H1 (cell line): Measurements from ENCODE around the gene LPGAT1. TPM values are rescaled to one million over a fixed set of nuclear protein-coding genes. Genes with fewer than 3 reads are reported as not detected.

Experiments used
- CTCF ChIA-PET: fragments of 300-600 bp; sonication (Branson Sonifier 250); formaldehyde crosslinking; loops from one replicate; lab custom pipeline; 2021; ENCODE audit not compliant: partially characterized antibody; lab: Charles Lee
- POLR2A ChIA-PET: fragments of 300-600 bp; sonication (Branson Sonifier 250); formaldehyde crosslinking; loops from one replicate; lab custom pipeline; 2021; ENCODE audit warnings: inconsistent platforms; ENCODE audit not compliant: partially characterized antibody; lab: Charles Lee
- DNase-seq, 2 experiments: peaks; one replicate each; pipeline versions ENCODE4 v3.0.0 to v3.0.0-alpha.2; 2010 to 2022; ENCODE audit warnings: low spot score in 2 of 2, low read depth in 1 of 2, mixed read lengths in 1 of 2
- FAIRE-seq: peaks from 2 replicates; lab custom pipeline; 2011; peaks lifted over from hg19 to GRCh38; lab: Jason Lieb, UNC
- H2AFZ ChIP-seq: 2 replicates; pipeline ENCODE4 v1.8.1; 2012; ENCODE audit warnings: low read length, inconsistent platforms
- H2AK5ac ChIP-seq: 2 replicates; pipeline ENCODE4 v1.6.1; 2013; ENCODE audit warnings: low read depth, low read length
- H2BK120ac ChIP-seq: replicated peaks from 2 replicates; pipeline ENCODE3; 2013; ENCODE audit warnings: low read depth, low read length, inconsistent platforms
- H2BK12ac ChIP-seq: 2 replicates; pipeline ENCODE4 v1.6.1; 2013; ENCODE audit warnings: low read depth, low read length
- H2BK15ac ChIP-seq: 2 replicates; pipeline ENCODE4 v1.6.1; 2013; ENCODE audit warnings: low read length
- H2BK20ac ChIP-seq: 2 replicates; pipeline ENCODE4 v1.6.1; 2013; ENCODE audit warnings: low read length
- H2BK5ac ChIP-seq: 2 replicates; pipeline ENCODE4 v1.6.1; 2013; ENCODE audit warnings: low read depth, low read length
- H3K14ac ChIP-seq: 2 replicates; pipeline ENCODE4 v1.6.1; 2013; ENCODE audit warnings: inconsistent platforms; ENCODE audit not compliant: insufficient read length
- H3K18ac ChIP-seq: 2 replicates; pipeline ENCODE4 v1.6.1; 2013; ENCODE audit warnings: low read length; ENCODE audit errors: extremely low read depth
- H3K23ac ChIP-seq: 2 replicates; pipeline ENCODE4 v1.6.1; 2013; ENCODE audit warnings: inconsistent platforms; ENCODE audit not compliant: insufficient read length
- H3K23me2 ChIP-seq: 2 replicates; pipeline ENCODE4 v1.6.1; 2013; ENCODE audit warnings: low read depth, low read length
- H3K27ac ChIP-seq: 2 replicates; pipeline ENCODE4 v1.6.1; 2011; ENCODE audit warnings: low read depth, low read length, inconsistent platforms
- H3K27me3 ChIP-seq, 4 experiments: replicated peaks in 1 of 4; 1 replicate in 1 of 4; 2 replicates in 3 of 4; pipeline versions ENCODE4 v1.6.1 to v1.8.1; 2011 to 2013; ENCODE audit warnings: low read length in 3 of 4, mild to moderate bottlenecking in 3 of 4, inconsistent platforms in 2 of 4, mixed read lengths in 2 of 4, moderate library complexity in 1 of 4; ENCODE audit not compliant: control insufficient read depth in 3 of 4, insufficient read depth in 3 of 4; ENCODE audit errors: extremely low read depth in 1 of 4
- H3K36me3 ChIP-seq, 4 experiments: 2 replicates each; pipeline versions ENCODE4 v1.6.1 to v1.8.1; 2011 to 2013; ENCODE audit warnings: mild to moderate bottlenecking in 4 of 4, low read length in 3 of 4, moderate library complexity in 2 of 4, control low read depth in 1 of 4, inconsistent platforms in 1 of 4; ENCODE audit not compliant: insufficient read depth in 4 of 4, control insufficient read depth in 2 of 4
- H3K4ac ChIP-seq: replicated peaks from 2 replicates; pipeline ENCODE3; 2013; ENCODE audit warnings: low read length, low read depth, mixed read lengths, inconsistent platforms; ENCODE audit not compliant: insufficient read length
- H3K4me1 ChIP-seq, 4 experiments: replicated peaks in 1 of 4; 1 replicate in 1 of 4; 2 replicates in 3 of 4; pipeline versions ENCODE4 v1.6.1 to v1.8.1; 2011 to 2013; ENCODE audit warnings: low read length in 3 of 4, inconsistent platforms in 2 of 4, mixed read lengths in 1 of 4; ENCODE audit not compliant: insufficient read depth in 4 of 4, control insufficient read depth in 3 of 4
- H3K4me2 ChIP-seq, 2 experiments: 2 replicates each; pipeline versions ENCODE4 v1.6.1 to v1.8.1; 2011 to 2013; ENCODE audit warnings: low read depth in 2 of 2, low read length in 2 of 2, control low read depth in 1 of 2, inconsistent platforms in 1 of 2, mild to moderate bottlenecking in 1 of 2; ENCODE audit not compliant: insufficient read depth in 1 of 2
- H3K4me3 ChIP-seq, 4 experiments: fragments of 200-600, 300-600 bp in 1 of 4; sonication (generic), shearing (Covaris generic), sonication (Bioruptor Twin) in 1 of 4; 2 replicates each; pipeline versions ENCODE4 v1.5.1 to v1.8.1; 2011 to 2016; ENCODE audit warnings: low read length in 4 of 4, low read depth in 3 of 4, control low read depth in 2 of 4, inconsistent platforms in 2 of 4, mild to moderate bottlenecking in 2 of 4, mixed read lengths in 1 of 4, moderate library complexity in 1 of 4; ENCODE audit not compliant: insufficient read depth in 2 of 4; ENCODE audit errors: extremely low read depth in 1 of 4
- H3K56ac ChIP-seq: replicated peaks from 2 replicates; pipeline ENCODE3; 2013; ENCODE audit warnings: low read depth, mild to moderate bottlenecking, mixed read lengths, low read length, inconsistent platforms; ENCODE audit not compliant: insufficient read length
- H3K79me1 ChIP-seq: 2 replicates; pipeline ENCODE4 v1.6.1; 2013; ENCODE audit warnings: low read depth, low read length, control low read depth
- H3K79me2 ChIP-seq, 2 experiments: 2 replicates each; pipeline versions ENCODE4 v1.6.1 to v1.8.1; 2012 to 2013; ENCODE audit warnings: low read length in 2 of 2, mild to moderate bottlenecking in 2 of 2, inconsistent platforms in 1 of 2; ENCODE audit not compliant: insufficient read depth in 2 of 2, control insufficient read depth in 1 of 2
- H3K9ac ChIP-seq, 4 experiments: replicated peaks in 1 of 4; 1 replicate in 1 of 4; 2 replicates in 3 of 4; pipeline versions ENCODE4 v1.6.1 to v1.8.1; 2011 to 2013; ENCODE audit warnings: low read depth in 3 of 4, low read length in 3 of 4, control low read depth in 2 of 4, mild to moderate bottlenecking in 2 of 4, moderate library complexity in 2 of 4, inconsistent platforms in 1 of 4; ENCODE audit errors: extremely low read depth in 1 of 4
- H3K9me3 ChIP-seq, 2 experiments: 2 replicates each; pipeline versions ENCODE4 v1.6.1 to v1.8.1; 2012 to 2013; ENCODE audit warnings: mild to moderate bottlenecking in 2 of 2, moderate library complexity in 2 of 2, control low read depth in 1 of 2, inconsistent platforms in 1 of 2, low read depth in 1 of 2, low read length in 1 of 2, mixed read lengths in 1 of 2; ENCODE audit not compliant: insufficient read depth in 2 of 2
- H4K20me1 ChIP-seq, 2 experiments: replicated peaks in 1 of 2; 2 replicates each; pipeline versions ENCODE3 to v1.8.1; 2011 to 2013; ENCODE audit warnings: inconsistent platforms in 2 of 2, low read length in 2 of 2, mild to moderate bottlenecking in 1 of 2; ENCODE audit not compliant: insufficient read depth in 2 of 2, control insufficient read depth in 1 of 2
- H4K5ac ChIP-seq: 2 replicates; pipeline ENCODE4 v1.6.1; 2013; ENCODE audit warnings: low read length, low read depth, mixed read lengths, inconsistent platforms; ENCODE audit not compliant: insufficient read length
- H4K8ac ChIP-seq: 2 replicates; pipeline ENCODE4 v1.8.0; 2013; ENCODE audit warnings: mild to moderate bottlenecking, moderate library complexity, low read length, inconsistent platforms; ENCODE audit not compliant: insufficient read depth; ENCODE audit errors: extremely low read depth
- H4K91ac ChIP-seq: replicated peaks from 2 replicates; pipeline ENCODE3; 2013; ENCODE audit warnings: low read length, mixed read lengths, inconsistent platforms; ENCODE audit not compliant: insufficient read length
- CEBPB ChIP-seq: IDR thresholded peaks from 2 replicates; pipeline ENCODE4 v1.6.1; 2012; ENCODE audit warnings: low read depth, low read length
- CREB1 ChIP-seq: IDR thresholded peaks from 2 replicates; pipeline ENCODE4 v1.6.1; 2012; ENCODE audit warnings: inconsistent platforms
- JUN ChIP-seq: IDR thresholded peaks from 2 replicates; pipeline ENCODE4 v1.6.1; 2011; ENCODE audit warnings: low read depth, mild to moderate bottlenecking, improper control_type of control experiment, low read length
- JUND ChIP-seq: IDR thresholded peaks from 2 replicates; pipeline ENCODE4 v1.6.1; 2011; ENCODE audit warnings: mild to moderate bottlenecking, improper control_type of control experiment, low read length
- KDM4A ChIP-seq: IDR thresholded peaks from one replicate; pipeline ENCODE4 v1.7.1; 2012; ENCODE audit warnings: low read depth, mild to moderate bottlenecking, moderate library complexity, low read length, inconsistent platforms; ENCODE audit not compliant: severe bottlenecking
- PHF8 ChIP-seq: fragments of 200-600 bp; sonication (generic); conservative IDR thresholded peaks from 2 replicates; pipeline ENCODE4 v1.7.1; 2012; ENCODE audit warnings: low read depth, mild to moderate bottlenecking, inconsistent platforms, low read length, moderate library complexity
- POLR2A ChIP-seq, 2 experiments: IDR thresholded peaks; 1 replicate in 1 of 2; 2 replicates in 1 of 2; pipeline ENCODE4 v1.6.1; 2011; ENCODE audit warnings: low read depth in 2 of 2, low read length in 2 of 2, mild to moderate bottlenecking in 2 of 2; ENCODE audit errors: control extremely low read depth in 1 of 2
- POLR2AphosphoS5 ChIP-seq: IDR thresholded peaks from 2 replicates; pipeline ENCODE4 v1.6.1; 2011; ENCODE audit warnings: low read depth, low read length
- WGBS, 2 experiments: shearing (Covaris generic) in 1 of 2; methylation state at CpG; one replicate each; pipeline versions ENCODE4 v1.1.6 to v1.1.7; 2013 to 2015; ENCODE audit warnings: low lambda C conversion rate in 2 of 2, mixed read lengths in 2 of 2, inconsistent platforms in 1 of 2, low coverage in 1 of 2, missing lambda C conversion rate in 1 of 2; ENCODE audit not compliant: insufficient replicate concordance in 2 of 2, insufficient coverage in 1 of 2, insufficient read length in 1 of 2; ENCODE audit errors: extremely low coverage in 1 of 2, missing lambda C conversion rate in 1 of 2; 5-methylcytosine and 5-hydroxymethylcytosine counted together
- long read RNA-seq, 2 experiments: library from RNA in 1 of 2; library from capped mRNA in 1 of 2; stranded (forward); transcript quantifications; one replicate each; pipeline ENCODE4 v2.0.0, GENCODE V29; 2021; ENCODE audit warnings: inconsistent platforms in 1 of 2
- polyA minus RNA-seq, 3 experiments: library from RNA; depleted of rRNA, polyadenylated mRNA; stranded (reverse); fragments of >200 nt; gene quantifications; 1 replicate in 2 of 3; 2 replicates in 1 of 3; pipeline ENCODE4 v1.2.3, GENCODE V29; 2011
- polyA plus RNA-seq, 7 experiments: library from polyadenylated mRNA; depleted of rRNA in 3 of 7; stranded (reverse) in 5 of 7; unstranded in 2 of 7; fragments of >200 nt in 5 of 7; fragments of 200-250 nt in 2 of 7; gene quantifications; 1 replicate in 5 of 7; 2 replicates in 1 of 7; 4 replicates in 1 of 7; pipeline versions ENCODE4 v1.2.1 to v1.2.3, GENCODE V29; 2011 to 2013; ENCODE audit warnings: missing spikeins in 2 of 7, mixed read lengths in 2 of 7
- total RNA-seq: library from RNA; stranded (reverse); fragmentation: NEBNext Ultra II Directional; extraction: Animal tissue kit (Norgen Biotek cat#: 25700); gene quantifications from 2 replicates; pipeline ENCODE4 v1.2.1, GENCODE V29; 2021

LPGAT1 gene, protein sequence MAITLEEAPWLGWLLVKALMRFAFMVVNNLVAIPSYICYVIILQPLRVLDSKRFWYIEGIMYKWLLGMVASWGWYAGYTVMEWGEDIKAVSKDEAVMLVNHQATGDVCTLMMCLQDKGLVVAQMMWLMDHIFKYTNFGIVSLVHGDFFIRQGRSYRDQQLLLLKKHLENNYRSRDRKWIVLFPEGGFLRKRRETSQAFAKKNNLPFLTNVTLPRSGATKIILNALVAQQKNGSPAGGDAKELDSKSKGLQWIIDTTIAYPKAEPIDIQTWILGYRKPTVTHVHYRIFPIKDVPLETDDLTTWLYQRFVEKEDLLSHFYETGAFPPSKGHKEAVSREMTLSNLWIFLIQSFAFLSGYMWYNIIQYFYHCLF
- total RNA-seq (13.5 and 14.6 TPM in 2 replicates), polyA plus RNA-seq (2011; rRNA removed) (1.9 and 2.3 TPM in 2 replicates), polyA minus RNA-seq (2011; rRNA and poly(A)+ RNA removed) (5.3 and 5.8 TPM in 2 replicates)
- 2.3 TPM for polyA plus RNA-seq (2011; cell fraction: cytosol; rRNA removed)
- 6.4 TPM for polyA plus RNA-seq (2011; cell fraction: nucleus; rRNA removed)
- 2.3 to 4.1 TPM (median 3.5 TPM) in 4 replicates for polyA plus RNA-seq (2012, experiment 1 of 2)
- 0.30 TPM for polyA plus RNA-seq (2012, experiment 2 of 2)
- polyA plus RNA-seq (2013, experiment 1 of 2), result 6.0 TPM
- polyA plus RNA-seq (2013, experiment 2 of 2), result 6.6 TPM
- polyA minus RNA-seq (2011; cell fraction: cytosol; rRNA and poly(A)+ RNA removed), result 9.4 TPM
- polyA minus RNA-seq (2011; cell fraction: nucleus; rRNA and poly(A)+ RNA removed), result 21.9 TPM
- long read RNA-seq, experiment 1, partial matches to known transcripts, result 1 of 5 reads
- long read RNA-seq, experiment 1, other reads (novel, unspliced or antisense), result 4 of 5 reads
- long read RNA-seq, experiment 2, partial matches to known transcripts, result 0 of 1 reads
- long read RNA-seq, experiment 2, other reads (novel, unspliced or antisense), result 1 of 1 reads

DNA sequence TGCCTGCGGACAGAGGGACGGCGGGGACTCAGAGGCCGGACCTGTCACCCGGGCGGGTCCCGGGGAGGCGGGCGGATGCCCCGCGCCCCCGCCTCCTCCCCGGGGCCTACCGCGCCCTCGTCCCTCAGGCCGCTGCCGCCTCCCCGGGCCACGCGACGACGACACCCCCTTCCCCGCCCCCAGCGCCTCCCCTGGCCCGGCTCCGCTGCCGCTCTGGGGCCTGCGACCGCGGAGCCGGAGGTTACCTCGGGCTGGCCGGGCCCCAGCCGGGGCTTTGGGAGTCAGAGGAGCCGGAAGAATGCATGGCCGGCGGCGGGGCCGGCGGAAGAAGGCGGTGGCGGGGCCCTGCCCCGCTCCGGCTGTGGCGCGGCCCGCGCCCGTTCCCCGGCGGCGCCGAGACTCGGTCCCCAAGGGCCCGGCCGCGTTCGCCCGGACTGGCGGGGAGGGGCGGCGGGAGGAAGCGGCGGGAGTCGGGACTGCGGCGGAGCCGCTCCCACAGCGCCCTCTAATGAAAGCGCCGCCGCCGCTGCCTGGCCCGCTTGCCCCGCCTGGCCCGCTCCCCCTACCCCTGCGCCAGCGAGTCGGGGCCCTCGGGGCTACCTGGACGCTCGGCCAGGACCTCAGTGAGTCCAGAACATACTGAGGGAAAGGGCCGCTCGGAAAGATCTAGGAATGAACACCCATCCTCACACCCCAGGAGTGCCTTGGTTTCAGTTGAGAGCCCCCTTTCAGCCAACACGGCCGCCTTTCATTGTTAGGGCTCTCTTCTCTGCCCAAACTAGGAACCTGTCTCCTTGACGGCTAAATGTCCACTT lies at the start of gene LPGAT1:
Gene LPGAT1 (minus strand): TSS at position 436 of the 815 bp plus-strand sequence. CDS start 1,467 bp downstream, outside the sequence.
- Histone ChIP-seq H3K79me1 (no peaks in the 10 kb centered on the region), H4K91ac (no peak within 1 kb of the TSS), H3K27ac (no peak within 1 kb of the TSS), H2BK5ac (no peak within 1 kb of the TSS), H2BK120ac (no peak within 1 kb of the TSS), H3K18ac (peak within 1 kb of the TSS; percentile 78; the same call in 1 of the 2 replicates), H3K4me2 (peak within 1 kb of the TSS; percentile 76 to 92), H3K79me2 (no peaks in the 10 kb centered on the region), H3K4ac (no peak within 1 kb of the TSS), H3K14ac (no peak within 1 kb of the TSS), H2AK5ac (no peak within 1 kb of the TSS), H3K9me3 (no peaks in the 10 kb centered on the region), H3K9ac (peak within 1 kb of the TSS in 2 of 4 experiments; percentile 44 to 90; a peak in 2 of 7 replicates), H3K4me3 (peak within 1 kb of the TSS; percentile 47 to 74 (median 57)), H2BK15ac (0 out of 2 replicates have a peak within 1 kb of the TSS, but pooled peaks have one; percentile 29), H3K23ac (no peak within 1 kb of the TSS), H3K23me2 (peaks cover 7% of the 10 kb centered on the region), H4K5ac (no peak within 1 kb of the TSS), H4K8ac (no peak within 1 kb of the TSS; the same call in 1 of the 2 replicates), H2BK12ac (no peak within 1 kb of the TSS), H3K27me3 (peaks cover 0 to 12% (median 6%) of the 10 kb centered on the region in 4 experiments; a peak in 5 of 7 replicates), H3K36me3 (no peaks in the 10 kb centered on the region; a peak in 1 of 8 replicates), H4K20me1 (no peaks in the 10 kb centered on the region), H2AFZ (peak within 1 kb of the TSS; percentile 76), H3K4me1 (peaks cover 0 to 7% (median 3%) of the 10 kb centered on the region in 4 experiments; a peak in 5 of 7 replicates), H2BK20ac (no peak within 1 kb of the TSS), H3K56ac (no peak within 1 kb of the TSS)
- WGBS, 2 experiments, result 10% methylated on average over 17 of the region's 88 CpGs; no CpG with 5 or more reads in 1 of the 2 experiments
- CTCF ChIA-PET, result interaction anchor here (0.5 to 1.5 kb wide), 5 partner anchors 23 to 150 kb away, joined by 3 to 6 read pairs (median 4); no protein-coding TSS in a partner anchor
- POLR2A ChIA-PET, result no interaction called here
- peak in 1 of 2 experiments; percentile 90 for DNase-seq
- no peak for FAIRE-seq
- TF ChIP-seq JUND, result no peak
- TF ChIP-seq CEBPB, result no peak
- TF ChIP-seq JUN, result no peak
- peak in 1 of 2 experiments; percentile 43; a peak in 1 of 3 replicates for TF ChIP-seq POLR2A (IDR thresholded peaks at IDR 0.05; ENCODE audit: control extremely low read depth in 1 of 2, low read depth in 2 of 2, low read length in 2 of 2)
- peak; percentile 51 for TF ChIP-seq KDM4A
- TF ChIP-seq POLR2AphosphoS5, result no peak
- peak; percentile 67; the same call in 1 of the 2 replicates for TF ChIP-seq PHF8
- TF ChIP-seq CREB1, result no peak
